Loucy (cell line): ENCODE measurements around the gene HCK.

Experiments used
- H2AFZ ChIP-seq: fragments of 200-600 bp; sonication (generic); 2 replicates; pipeline ENCODE4 v1.6.0; 2016; ENCODE audit warnings: antibody characterized with exemption, mild to moderate bottlenecking, low read length, moderate library complexity
- H3F3A ChIP-seq: fragments of 200-600 bp; 2 replicates; pipeline ENCODE4 v1.6.0; 2016; ENCODE audit warnings: antibody characterized with exemption, low read depth, mild to moderate bottlenecking
- H3K27me3 ChIP-seq: fragments of 200-600 bp; sonication (generic); 2 replicates; pipeline ENCODE4 v1.6.1; 2014; ENCODE audit warnings: low read length, mild to moderate bottlenecking; ENCODE audit not compliant: insufficient read depth, poor library complexity, severe bottlenecking
- H3K36me3 ChIP-seq: fragments of 200-600 bp; sonication (generic); 2 replicates; pipeline ENCODE4 v1.6.1; 2016; ENCODE audit warnings: low read length; ENCODE audit not compliant: insufficient read depth
- H3K4me1 ChIP-seq: fragments of 200-600 bp; sonication (generic); 2 replicates; pipeline ENCODE4 v1.5.1; 2014; ENCODE audit warnings: low read length, mild to moderate bottlenecking; ENCODE audit not compliant: insufficient read depth, poor library complexity, severe bottlenecking
- H3K4me2 ChIP-seq: fragments of 200-600 bp; sonication (generic); 2 replicates; pipeline ENCODE4 v1.6.0; 2014; ENCODE audit warnings: antibody characterized with exemption, low read length, low read depth, mild to moderate bottlenecking; ENCODE audit not compliant: poor library complexity, severe bottlenecking
- H3K4me3 ChIP-seq: fragments of 200-600 bp; sonication (generic); 2 replicates; pipeline ENCODE4 v1.5.1; 2014; ENCODE audit warnings: low read length, mild to moderate bottlenecking, mixed read lengths; ENCODE audit not compliant: poor library complexity, severe bottlenecking
- H3K79me2 ChIP-seq: fragments of 200-600 bp; sonication (generic); 2 replicates; pipeline ENCODE4 v1.6.1; 2014; ENCODE audit warnings: low read length; ENCODE audit not compliant: insufficient read depth
- H3K9ac ChIP-seq: fragments of 200-600 bp; sonication (generic); 2 replicates; pipeline ENCODE4 v1.6.0; 2014; ENCODE audit warnings: mild to moderate bottlenecking, low read depth, low read length, moderate library complexity; ENCODE audit not compliant: poor library complexity, severe bottlenecking
- H3K9me2 ChIP-seq: fragments of 200-600 bp; sonication (generic); replicated peaks from 2 replicates; pipeline ENCODE4 v1.6.1; 2016; ENCODE audit warnings: low read depth, low read length, mixed read lengths
- H3K9me3 ChIP-seq: fragments of 200-600 bp; sonication (generic); 2 replicates; pipeline ENCODE4 v1.6.1; 2014; ENCODE audit warnings: mild to moderate bottlenecking, antibody characterized with exemption, low read length, low read depth; ENCODE audit not compliant: insufficient read depth
- H4K20me1 ChIP-seq: fragments of 200-600 bp; sonication (generic); 2 replicates; pipeline ENCODE4 v1.6.0; 2014; ENCODE audit warnings: antibody characterized with exemption, low read length, mild to moderate bottlenecking; ENCODE audit not compliant: insufficient read depth, poor library complexity, severe bottlenecking
- EZH2phosphoT487 ChIP-seq: fragments of 200-600 bp; IDR thresholded peaks from 2 replicates; pipeline ENCODE4 v1.6.1; 2018; ENCODE audit warnings: antibody characterized with exemption, mild to moderate bottlenecking, moderate library complexity, borderline replicate concordance
- TF ChIP-seq, protein P1 (sequence below): fragments of 200-600 bp; sonication (generic); conservative IDR thresholded peaks from 2 replicates; pipeline ENCODE4 v1.5.1; 2014; ENCODE audit warnings: mild to moderate bottlenecking, antibody characterized with exemption, low read length

HCK gene

DNA sequence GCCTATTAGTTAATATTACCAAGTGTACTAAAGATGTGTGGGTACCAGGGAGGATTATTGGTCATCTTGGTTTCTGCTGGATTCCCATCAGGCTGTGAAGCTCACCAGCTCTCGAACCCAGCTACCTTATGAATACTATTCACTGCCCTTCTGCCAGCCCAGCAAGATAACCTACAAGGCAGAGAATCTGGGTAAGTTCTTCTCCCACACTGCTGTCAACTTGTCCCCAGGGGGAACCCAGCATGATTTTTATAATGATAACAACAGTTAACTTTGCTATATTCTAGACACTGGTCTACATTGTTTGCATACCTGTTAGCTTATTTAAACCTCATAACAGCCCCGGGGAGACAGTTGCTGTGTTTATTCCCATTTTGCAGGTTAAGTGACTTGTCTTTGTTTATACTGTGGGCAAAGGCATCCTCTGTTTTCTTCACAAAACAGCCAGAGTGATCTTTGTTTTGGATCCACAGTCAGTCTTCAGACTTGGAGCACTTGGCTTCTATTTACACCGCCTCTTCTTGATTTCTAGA, 84.0 kb downstream of the HCK start:
- Histone ChIP-seq H3K9me3 (no peaks in the 10 kb centered on the region), H3K4me2 (no peak overlapping the region), H2AFZ (no peak overlapping the region), H4K20me1 (no peaks in the 10 kb centered on the region), H3K27me3 (no peaks in the 10 kb centered on the region), H3K4me1 (no peaks in the 10 kb centered on the region), H3K79me2 (peaks cover 7% of the 10 kb centered on the region; the same call in 1 of the 2 replicates), H3K36me3 (peaks cover 68% of the 10 kb centered on the region; the same call in 1 of the 2 replicates), H3K4me3 (no peak overlapping the region), H3K9me2 (no peaks in the 10 kb centered on the region), H3F3A (no peaks in the 10 kb centered on the region), H3K9ac (no peak overlapping the region)
- no peak for TF ChIP-seq EZH2phosphoT487
- TF ChIP-seq, protein P1, sequence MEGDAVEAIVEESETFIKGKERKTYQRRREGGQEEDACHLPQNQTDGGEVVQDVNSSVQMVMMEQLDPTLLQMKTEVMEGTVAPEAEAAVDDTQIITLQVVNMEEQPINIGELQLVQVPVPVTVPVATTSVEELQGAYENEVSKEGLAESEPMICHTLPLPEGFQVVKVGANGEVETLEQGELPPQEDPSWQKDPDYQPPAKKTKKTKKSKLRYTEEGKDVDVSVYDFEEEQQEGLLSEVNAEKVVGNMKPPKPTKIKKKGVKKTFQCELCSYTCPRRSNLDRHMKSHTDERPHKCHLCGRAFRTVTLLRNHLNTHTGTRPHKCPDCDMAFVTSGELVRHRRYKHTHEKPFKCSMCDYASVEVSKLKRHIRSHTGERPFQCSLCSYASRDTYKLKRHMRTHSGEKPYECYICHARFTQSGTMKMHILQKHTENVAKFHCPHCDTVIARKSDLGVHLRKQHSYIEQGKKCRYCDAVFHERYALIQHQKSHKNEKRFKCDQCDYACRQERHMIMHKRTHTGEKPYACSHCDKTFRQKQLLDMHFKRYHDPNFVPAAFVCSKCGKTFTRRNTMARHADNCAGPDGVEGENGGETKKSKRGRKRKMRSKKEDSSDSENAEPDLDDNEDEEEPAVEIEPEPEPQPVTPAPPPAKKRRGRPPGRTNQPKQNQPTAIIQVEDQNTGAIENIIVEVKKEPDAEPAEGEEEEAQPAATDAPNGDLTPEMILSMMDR = no peak

GRCh38 chr20:32138921-32139320, 86.9 kb downstream of the HCK start:
- H3K9ac ChIP-seq = no peak overlapping the region
- H3K9me3 ChIP-seq = no peaks in the 10 kb centered on the region
- H3K4me1 ChIP-seq = no peaks in the 10 kb centered on the region
- no peaks in the 10 kb centered on the region for H3K27me3 ChIP-seq
- no peaks in the 10 kb centered on the region for H3F3A ChIP-seq
- no peaks in the 10 kb centered on the region; the same call in 1 of the 2 replicates for H3K79me2 ChIP-seq
- no peak overlapping the region for H2AFZ ChIP-seq
- no peak for TF ChIP-seq EZH2phosphoT487
- TF ChIP-seq, protein P1 = no peak
- H3K9me2 ChIP-seq = no peaks in the 10 kb centered on the region
- peaks cover 87% of the 10 kb centered on the region; the same call in 1 of the 2 replicates for H3K36me3 ChIP-seq
- H3K4me3 ChIP-seq = no peak overlapping the region
- H4K20me1 ChIP-seq = no peaks in the 10 kb centered on the region
- H3K4me2 ChIP-seq = no peak overlapping the region

- H3K9me2 ChIP-seq = no peaks in the 10 kb centered on the region
- TF ChIP-seq, protein P1 = no peak
- TF ChIP-seq EZH2phosphoT487 = no peak
- no peaks in the 10 kb centered on the region for H3K79me2 ChIP-seq
- no peak overlapping the region for H3K9ac ChIP-seq
- H3K9me3 ChIP-seq = no peaks in the 10 kb centered on the region
- no peaks in the 10 kb centered on the region for H4K20me1 ChIP-seq
- H3K4me2 ChIP-seq = no peak overlapping the region
- no peaks in the 10 kb centered on the region for H3K27me3 ChIP-seq
- peaks cover 93% of the 10 kb centered on the region; the same call in 1 of the 2 replicates for H3K36me3 ChIP-seq
- no peak overlapping the region for H3K4me3 ChIP-seq
- no peak overlapping the region for H2AFZ ChIP-seq
- no peaks in the 10 kb centered on the region for H3F3A ChIP-seq
- no peaks in the 10 kb centered on the region for H3K4me1 ChIP-seq
These were observed 87.9 kb downstream of the HCK start for GRCh38 chr20:32139947-32140346.
